Esophagus squamous epithelium (tissue), 4 donors: ENCODE data around the gene AP1S1.

Source experiments
- CTCF ChIP-seq, 6 experiments: fragments of 450-650 bp in 4 of 6; fragments of 200-600 bp in 2 of 6; sonication (generic) in 2 of 6; IDR thresholded peaks; one replicate each; pipeline ENCODE4 v1.5.1; 2016 to 2019; ENCODE audit warnings: antibody characterized with exemption in 6 of 6, mild to moderate bottlenecking in 4 of 6, moderate library complexity in 4 of 6
- POLR2A ChIP-seq, 4 donors: fragments of 450-650 bp; IDR thresholded peaks; one replicate each; pipeline ENCODE4 v1.6.1; 2017; ENCODE audit warnings: antibody characterized with exemption in 4 of 4, mild to moderate bottlenecking in 4 of 4, moderate library complexity in 3 of 4

GRCh38 chr7:101162551-101163278, 8.4 kb downstream of the AP1S1 start:
- TF ChIP-seq POLR2A (IDR thresholded peaks at IDR 0.05) (no peak), CTCF (IDR thresholded peaks at IDR 0.05) (no peak)
